ENCODE results near the gene NOC4L.

Gene NOC4L

GRCh38 chr12:132114667-132115066 lies 29.6 kb upstream of the NOC4L start:
- no peak overlapping the region for H2AFZ ChIP-seq (ENCODE audit: low read depth, low read length, severe bottlenecking)
- TF ChIP-seq EZH2phosphoT487 (conservative IDR thresholded peaks at IDR 0.05; ENCODE audit: low read length), result no peak
- TF ChIP-seq, protein P1, sequence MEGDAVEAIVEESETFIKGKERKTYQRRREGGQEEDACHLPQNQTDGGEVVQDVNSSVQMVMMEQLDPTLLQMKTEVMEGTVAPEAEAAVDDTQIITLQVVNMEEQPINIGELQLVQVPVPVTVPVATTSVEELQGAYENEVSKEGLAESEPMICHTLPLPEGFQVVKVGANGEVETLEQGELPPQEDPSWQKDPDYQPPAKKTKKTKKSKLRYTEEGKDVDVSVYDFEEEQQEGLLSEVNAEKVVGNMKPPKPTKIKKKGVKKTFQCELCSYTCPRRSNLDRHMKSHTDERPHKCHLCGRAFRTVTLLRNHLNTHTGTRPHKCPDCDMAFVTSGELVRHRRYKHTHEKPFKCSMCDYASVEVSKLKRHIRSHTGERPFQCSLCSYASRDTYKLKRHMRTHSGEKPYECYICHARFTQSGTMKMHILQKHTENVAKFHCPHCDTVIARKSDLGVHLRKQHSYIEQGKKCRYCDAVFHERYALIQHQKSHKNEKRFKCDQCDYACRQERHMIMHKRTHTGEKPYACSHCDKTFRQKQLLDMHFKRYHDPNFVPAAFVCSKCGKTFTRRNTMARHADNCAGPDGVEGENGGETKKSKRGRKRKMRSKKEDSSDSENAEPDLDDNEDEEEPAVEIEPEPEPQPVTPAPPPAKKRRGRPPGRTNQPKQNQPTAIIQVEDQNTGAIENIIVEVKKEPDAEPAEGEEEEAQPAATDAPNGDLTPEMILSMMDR (IDR thresholded peaks at IDR 0.05; ENCODE audit: insufficient read depth, low read length, poor library complexity, severe bottlenecking), result no peak
- H3K36me3 ChIP-seq (ENCODE audit: low read length), result no peaks in the 10 kb centered on the region

DNA sequence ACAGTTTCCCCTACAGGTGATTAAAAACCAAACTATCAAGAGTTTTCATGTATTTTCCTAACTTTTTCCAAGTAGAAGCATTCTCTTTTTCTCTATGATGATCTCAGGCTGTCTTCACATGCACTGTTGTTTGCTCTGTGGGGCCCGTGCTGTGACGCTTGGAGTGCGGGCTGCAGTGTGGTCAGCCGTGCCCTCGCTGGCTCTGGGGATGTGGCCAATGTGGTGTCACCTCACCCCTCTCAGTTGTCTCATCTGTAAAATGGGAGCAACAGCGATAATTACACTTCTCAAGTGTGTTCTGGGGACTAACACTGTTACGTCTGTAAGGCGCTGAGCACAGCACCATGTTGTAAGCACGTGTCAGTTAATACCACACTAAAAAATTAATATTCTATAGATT lies 28.8 kb upstream of the NOC4L start:
- no peak overlapping the region for H3K4me3 ChIP-seq (ENCODE audit: insufficient read depth, low read length, poor library complexity, severe bottlenecking)
- H3K27ac ChIP-seq (ENCODE audit: low read depth, low read length), result no peak overlapping the region
- TF ChIP-seq EZH2phosphoT487 (conservative IDR thresholded peaks at IDR 0.05; ENCODE audit: low read length), result no peak
- TF ChIP-seq, protein P1 (IDR thresholded peaks at IDR 0.05; ENCODE audit: insufficient read depth, low read length, poor library complexity, severe bottlenecking), result no peak
- H2AFZ ChIP-seq (ENCODE audit: low read depth, low read length, severe bottlenecking), result no peak overlapping the region
- H3K4me2 ChIP-seq (ENCODE audit: low read depth, low read length, poor library complexity, severe bottlenecking), result no peak overlapping the region
- H3K79me2 ChIP-seq (ENCODE audit: insufficient read depth, low read length), result no peaks in the 10 kb centered on the region
- H4K20me1 ChIP-seq (ENCODE audit: low read depth, low read length), result no peaks in the 10 kb centered on the region
- H3K9ac ChIP-seq (ENCODE audit: low read length), result no peak overlapping the region
- H3K9me2 ChIP-seq (replicated peaks; ENCODE audit: insufficient read depth, low read length), result no peaks in the 10 kb centered on the region
- no peaks in the 10 kb centered on the region for H3K36me3 ChIP-seq (ENCODE audit: low read length)
- no peaks in the 10 kb centered on the region for H3F3A ChIP-seq (ENCODE audit: insufficient read depth)
- H3K9me3 ChIP-seq (ENCODE audit: insufficient read depth, low read length), result no peaks in the 10 kb centered on the region
- no peaks in the 10 kb centered on the region for H3K27me3 ChIP-seq (ENCODE audit: low read length)

More at GRCh38 chr12:132114667-132115066, 29.6 kb upstream of the NOC4L start:
- Histone ChIP-seq H3K79me2 (ENCODE audit: insufficient read depth, low read length) (no peaks in the 10 kb centered on the region), H3K9ac (ENCODE audit: low read length) (no peak overlapping the region), H3K4me2 (ENCODE audit: low read depth, low read length, poor library complexity, severe bottlenecking) (no peak overlapping the region), H3K9me2 (replicated peaks; ENCODE audit: insufficient read depth, low read length) (no peaks in the 10 kb centered on the region), H3K4me3 (ENCODE audit: insufficient read depth, low read length, poor library complexity, severe bottlenecking) (no peak overlapping the region), H3K27me3 (ENCODE audit: low read length) (no peaks in the 10 kb centered on the region), H4K20me1 (ENCODE audit: low read depth, low read length) (no peaks in the 10 kb centered on the region), H3F3A (ENCODE audit: insufficient read depth) (no peaks in the 10 kb centered on the region), H3K27ac (ENCODE audit: low read depth, low read length) (no peak overlapping the region), H3K9me3 (ENCODE audit: insufficient read depth, low read length) (no peaks in the 10 kb centered on the region)

GRCh38 chr12:132116709-132117557 lies 27.3 kb upstream of the NOC4L start:
- H3K27me3 ChIP-seq (ENCODE audit: low read length), result no peaks in the 10 kb centered on the region
- no peaks in the 10 kb centered on the region for H3K9me2 ChIP-seq (replicated peaks; ENCODE audit: insufficient read depth, low read length)
- no peaks in the 10 kb centered on the region for H3K9me3 ChIP-seq (ENCODE audit: insufficient read depth, low read length)
- H3K79me2 ChIP-seq (ENCODE audit: insufficient read depth, low read length), result no peaks in the 10 kb centered on the region
- H3K27ac ChIP-seq (ENCODE audit: low read depth, low read length), result no peak overlapping the region
- H2AFZ ChIP-seq (ENCODE audit: low read depth, low read length, severe bottlenecking), result no peak overlapping the region
- TF ChIP-seq, protein P1 (IDR thresholded peaks at IDR 0.05; ENCODE audit: insufficient read depth, low read length, poor library complexity, severe bottlenecking), result no peak
- TF ChIP-seq EZH2phosphoT487 (conservative IDR thresholded peaks at IDR 0.05; ENCODE audit: low read length), result no peak
- no peak overlapping the region for H3K9ac ChIP-seq (ENCODE audit: low read length)
- H3K4me2 ChIP-seq (ENCODE audit: low read depth, low read length, poor library complexity, severe bottlenecking), result no peak overlapping the region
- no peak overlapping the region for H3K4me3 ChIP-seq (ENCODE audit: insufficient read depth, low read length, poor library complexity, severe bottlenecking)
- H3F3A ChIP-seq (ENCODE audit: insufficient read depth), result no peaks in the 10 kb centered on the region
- H4K20me1 ChIP-seq (ENCODE audit: low read depth, low read length), result no peaks in the 10 kb centered on the region
- H3K36me3 ChIP-seq (ENCODE audit: low read length), result peaks cover 5% of the 10 kb centered on the region; the same call in 1 of the 2 replicates

Data from SU-DHL-6 (cell line).